H9 (cell line): ENCODE results near the gene TNS2. TPM values are rescaled to one million over a fixed set of nuclear protein-coding genes. Genes with fewer than 3 reads are reported as not detected.

ENCODE experiments used
- DNase-seq: peaks from one replicate; pipeline ENCODE4 v3.0.0-alpha.2; 2017
- H2AFZ ChIP-seq: one replicate; pipeline ENCODE4 v1.6.1; 2013; ENCODE audit warnings: mild to moderate bottlenecking, low read length, control low read depth, moderate library complexity
- H2AK5ac ChIP-seq: 2 replicates; pipeline ENCODE4 v1.6.1; 2013; ENCODE audit warnings: low read length, control low read depth, mixed read lengths; ENCODE audit not compliant: insufficient read length
- H2BK120ac ChIP-seq: one replicate; pipeline ENCODE4 v1.6.1; 2013; ENCODE audit warnings: low read depth, mild to moderate bottlenecking, low read length, control low read depth, inconsistent platforms; ENCODE audit not compliant: poor library complexity, severe bottlenecking
- H2BK12ac ChIP-seq: 2 replicates; pipeline ENCODE4 v1.6.1; 2013; ENCODE audit warnings: low read length, control low read depth, mixed read lengths, low read depth; ENCODE audit not compliant: insufficient read length
- H2BK15ac ChIP-seq: 2 replicates; pipeline ENCODE4 v1.6.1; 2013; ENCODE audit warnings: low read depth, low read length, control low read depth
- H2BK20ac ChIP-seq: one replicate; pipeline ENCODE4 v1.6.1; 2013; ENCODE audit warnings: low read depth, mild to moderate bottlenecking, low read length, control low read depth, inconsistent platforms; ENCODE audit not compliant: poor library complexity, severe bottlenecking
- H2BK5ac ChIP-seq: 2 replicates; pipeline ENCODE4 v1.6.1; 2013; ENCODE audit warnings: low read length, control low read depth, mixed read lengths; ENCODE audit not compliant: insufficient read length
- H3K14ac ChIP-seq: 2 replicates; pipeline ENCODE4 v1.6.1; 2013; ENCODE audit warnings: low read length, control low read depth; ENCODE audit not compliant: insufficient read depth
- H3K18ac ChIP-seq: 2 replicates; pipeline ENCODE4 v1.6.1; 2013; ENCODE audit warnings: low read depth, mild to moderate bottlenecking, mixed read lengths, low read length, control low read depth; ENCODE audit not compliant: insufficient read length
- H3K23ac ChIP-seq: 2 replicates; pipeline ENCODE4 v1.6.1; 2013; ENCODE audit warnings: low read length, control low read depth, mixed read lengths, low read depth; ENCODE audit not compliant: insufficient read length
- H3K23me2 ChIP-seq: 2 replicates; pipeline ENCODE4 v1.6.1; 2013; ENCODE audit warnings: low read depth, mild to moderate bottlenecking, mixed read lengths, low read length, control low read depth; ENCODE audit not compliant: insufficient read length, poor library complexity, severe bottlenecking
- H3K27ac ChIP-seq: 2 replicates; pipeline ENCODE4 v1.5.1; 2013; ENCODE audit warnings: low read length, control low read depth, mixed read lengths, low read depth; ENCODE audit not compliant: insufficient read length
- H3K27me3 ChIP-seq: 2 replicates; pipeline ENCODE4 v1.6.1; 2013; ENCODE audit warnings: low read length, control low read depth, inconsistent platforms; ENCODE audit not compliant: insufficient read depth
- H3K4ac ChIP-seq: 2 replicates; pipeline ENCODE4 v1.6.1; 2013; ENCODE audit warnings: low read depth, mild to moderate bottlenecking, control low read depth, inconsistent platforms, low read length, moderate library complexity
- H3K4me1 ChIP-seq: 2 replicates; pipeline ENCODE4 v1.6.1; 2013; ENCODE audit warnings: low read length, control low read depth, inconsistent platforms; ENCODE audit not compliant: insufficient read depth
- H3K4me2 ChIP-seq: 2 replicates; pipeline ENCODE4 v1.6.1; 2013; ENCODE audit warnings: low read length, control low read depth, mixed read lengths; ENCODE audit not compliant: insufficient read length, insufficient read depth
- H3K56ac ChIP-seq: 2 replicates; pipeline ENCODE4 v1.6.1; 2013; ENCODE audit warnings: low read depth, mild to moderate bottlenecking, mixed read lengths, low read length, control low read depth; ENCODE audit not compliant: insufficient read length
- H3K79me1 ChIP-seq: 2 replicates; pipeline ENCODE4 v1.6.1; 2013; ENCODE audit warnings: low read depth, mild to moderate bottlenecking, moderate library complexity, low read length, control low read depth, inconsistent platforms; ENCODE audit not compliant: insufficient read depth, poor library complexity, severe bottlenecking
- H3K79me2 ChIP-seq: 2 replicates; pipeline ENCODE4 v1.6.1; 2013; ENCODE audit warnings: low read length, control low read depth, inconsistent platforms; ENCODE audit not compliant: insufficient read depth
- H3K9ac ChIP-seq: 2 replicates; pipeline ENCODE4 v1.6.1; 2013; ENCODE audit warnings: low read length, control low read depth, mixed read lengths; ENCODE audit not compliant: insufficient read length; ENCODE audit errors: extremely low read depth
- H3K9me3 ChIP-seq: one replicate; pipeline ENCODE4 v1.6.1; 2013; ENCODE audit warnings: low read depth, low read length, inconsistent platforms; ENCODE audit not compliant: control insufficient read depth
- H3T11ph ChIP-seq: one replicate; pipeline ENCODE4 v1.6.1; 2013; ENCODE audit warnings: mild to moderate bottlenecking, low read length, control low read depth, inconsistent platforms
- H4K20me1 ChIP-seq: one replicate; pipeline ENCODE4 v1.6.1; 2013; ENCODE audit not compliant: control insufficient read depth, insufficient read length, insufficient read depth
- H4K5ac ChIP-seq: 2 replicates; pipeline ENCODE4 v1.6.1; 2013; ENCODE audit warnings: low read depth, mild to moderate bottlenecking, mixed read lengths, low read length, control low read depth; ENCODE audit not compliant: insufficient read length
- H4K8ac ChIP-seq: replicated peaks from 2 replicates; pipeline ENCODE4 v1.6.1; 2013; ENCODE audit warnings: low read length, control low read depth, mixed read lengths, low read depth; ENCODE audit not compliant: insufficient read length
- H4K91ac ChIP-seq: 2 replicates; pipeline ENCODE4 v1.6.1; 2013; ENCODE audit warnings: low read depth, mild to moderate bottlenecking, moderate library complexity, mixed read lengths, low read length, control low read depth; ENCODE audit not compliant: insufficient read length
- H3K27ac Mint-ChIP-seq, 3 experiments: 2 replicates in 2 of 3; 3 replicates in 1 of 3; pipeline ENCODE4 v1.8.0; 2020 to 2021; ENCODE audit warnings: mixed read lengths in 3 of 3, mild to moderate bottlenecking in 1 of 3, moderate library complexity in 1 of 3
- H3K27me3 Mint-ChIP-seq: 2 replicates; pipeline ENCODE4 v1.8.0; 2021; ENCODE audit warnings: low read depth, mild to moderate bottlenecking, moderate library complexity, mixed read lengths
- H3K36me3 Mint-ChIP-seq, 3 experiments: 2 replicates in 2 of 3; 3 replicates in 1 of 3; pipeline ENCODE4 v1.8.0; 2020 to 2021; ENCODE audit warnings: low read depth in 3 of 3, mixed read lengths in 3 of 3; ENCODE audit not compliant: insufficient read depth in 1 of 3
- H3K4me1 Mint-ChIP-seq, 2 experiments: 2 replicates each; pipeline ENCODE4 v1.8.0; 2020; ENCODE audit warnings: mixed read lengths in 2 of 2
- H3K4me3 Mint-ChIP-seq, 2 experiments: 2 replicates in 1 of 2; 3 replicates in 1 of 2; pipeline ENCODE4 v1.8.0; 2020 to 2021; ENCODE audit warnings: mild to moderate bottlenecking in 2 of 2, mixed read lengths in 2 of 2, moderate library complexity in 1 of 2
- H3K9me3 Mint-ChIP-seq, 2 experiments: 2 replicates in 1 of 2; 3 replicates in 1 of 2; pipeline ENCODE4 v1.8.0; 2020; ENCODE audit warnings: mild to moderate bottlenecking in 2 of 2, mixed read lengths in 2 of 2, moderate library complexity in 1 of 2
- WGBS: extraction: QIAGEN DNeasy Blood & Tissue Kit; methylation state at CpG from one replicate; pipeline ENCODE4 v1.1.7; 2013; ENCODE audit warnings: missing lambda C conversion rate, low lambda C conversion rate, mixed read lengths; ENCODE audit not compliant: insufficient read length; ENCODE audit errors: extremely low coverage; 5-methylcytosine and 5-hydroxymethylcytosine counted together
- total RNA-seq: library from RNA; stranded (reverse); gene quantifications from 2 replicates; pipeline ENCODE4 v1.2.1, GENCODE V29; 2021
- TF ChIP-seq, protein P1 (sequence below): fragments of 200-600 bp; sonication (generic); conservative IDR thresholded peaks from 3 replicates; pipeline ENCODE4 v1.8.0; 2021; ENCODE audit warnings: antibody characterized with exemption, mild to moderate bottlenecking

Gene TNS2
- total RNA-seq, 1 experiment from 2014 or later, result 4.5 TPM

DNA sequence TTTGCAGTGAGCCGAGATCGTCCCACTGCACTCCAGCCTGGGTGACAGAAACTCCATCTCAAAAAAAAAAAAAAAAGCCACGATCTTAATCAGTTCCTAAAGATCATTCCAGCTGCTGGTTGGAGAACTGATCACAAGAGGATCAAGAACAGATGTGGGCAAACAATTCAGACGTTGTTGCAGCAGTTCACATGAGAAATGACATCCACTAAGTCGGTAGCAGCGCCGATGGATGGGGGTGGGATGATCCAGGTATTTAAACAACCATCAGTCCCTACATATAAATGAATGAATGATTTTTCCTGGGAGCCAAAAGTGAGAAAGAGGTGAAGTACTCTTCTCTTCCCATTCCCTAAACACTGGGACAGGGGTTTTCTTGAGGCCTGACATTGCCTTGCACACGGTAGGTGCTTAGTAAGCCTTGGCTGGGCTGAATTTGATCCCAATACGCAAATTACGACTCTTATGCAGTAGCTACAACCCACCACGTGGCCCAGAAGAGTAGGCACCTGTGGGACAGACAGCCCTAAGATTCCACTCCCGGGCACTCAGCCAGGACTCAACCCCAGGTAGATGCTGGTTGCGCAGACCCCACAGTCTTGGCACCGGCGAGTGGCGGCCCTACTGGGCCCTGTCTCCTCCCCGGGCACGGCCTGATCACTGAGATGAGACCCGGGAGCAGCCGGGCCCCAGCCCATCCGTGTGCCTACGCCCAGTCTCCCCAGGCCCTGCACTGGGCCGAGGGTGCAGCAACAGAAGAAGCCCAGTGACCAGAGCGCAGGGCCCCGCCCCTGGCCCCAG, 28.8 kb downstream of the TNS2 start:
- Histone ChIP-seq H4K91ac (no peak overlapping the region), H2AFZ (no peak overlapping the region), H3K23ac (no peak overlapping the region), H3K14ac (no peak overlapping the region), H2BK120ac (no peak overlapping the region), H2BK12ac (no peak overlapping the region), H4K8ac (no peak overlapping the region), H2AK5ac (no peak overlapping the region), H2BK5ac (no peak overlapping the region), H2BK15ac (no peak overlapping the region), H4K20me1 (no peaks in the 10 kb centered on the region), H3K9ac (no peak overlapping the region), H3K4ac (no peak overlapping the region), H3K23me2 (no peaks in the 10 kb centered on the region), H3K27me3 (no peaks in the 10 kb centered on the region), H4K5ac (no peak overlapping the region), H3K4me2 (peak overlapping the region; percentile 46), H3K9me3 (no peaks in the 10 kb centered on the region), H3K56ac (no peak overlapping the region), H3K18ac (peak overlapping the region; percentile 28), H3T11ph (no peak overlapping the region), H3K79me2 (no peaks in the 10 kb centered on the region), H3K4me1 (peaks cover 2% of the 10 kb centered on the region; the same call in 1 of the 2 replicates), H2BK20ac (no peak overlapping the region), H3K27ac (no peak overlapping the region), H3K79me1 (no peaks in the 10 kb centered on the region)
- Mint-ChIP-seq H3K9me3 (no peaks in the 10 kb centered on the region), H3K27me3 (peaks cover 37% of the 10 kb centered on the region), H3K27ac (peak overlapping the region; percentile 10 to 35 (median 25); a peak in 2 of 7 replicates), H3K36me3 (peaks cover 10 to 31% (median 23%) of the 10 kb centered on the region in 3 experiments; a peak in 6 of 7 replicates), H3K4me3 (peak overlapping the region; percentile 78 to 88), H3K4me1 (peaks cover 9 to 13% of the 10 kb centered on the region in 2 experiments)
- no CpG with 5 or more reads among the region's 25 CpGs for WGBS
- no peak for DNase-seq
- TF ChIP-seq, protein P1, sequence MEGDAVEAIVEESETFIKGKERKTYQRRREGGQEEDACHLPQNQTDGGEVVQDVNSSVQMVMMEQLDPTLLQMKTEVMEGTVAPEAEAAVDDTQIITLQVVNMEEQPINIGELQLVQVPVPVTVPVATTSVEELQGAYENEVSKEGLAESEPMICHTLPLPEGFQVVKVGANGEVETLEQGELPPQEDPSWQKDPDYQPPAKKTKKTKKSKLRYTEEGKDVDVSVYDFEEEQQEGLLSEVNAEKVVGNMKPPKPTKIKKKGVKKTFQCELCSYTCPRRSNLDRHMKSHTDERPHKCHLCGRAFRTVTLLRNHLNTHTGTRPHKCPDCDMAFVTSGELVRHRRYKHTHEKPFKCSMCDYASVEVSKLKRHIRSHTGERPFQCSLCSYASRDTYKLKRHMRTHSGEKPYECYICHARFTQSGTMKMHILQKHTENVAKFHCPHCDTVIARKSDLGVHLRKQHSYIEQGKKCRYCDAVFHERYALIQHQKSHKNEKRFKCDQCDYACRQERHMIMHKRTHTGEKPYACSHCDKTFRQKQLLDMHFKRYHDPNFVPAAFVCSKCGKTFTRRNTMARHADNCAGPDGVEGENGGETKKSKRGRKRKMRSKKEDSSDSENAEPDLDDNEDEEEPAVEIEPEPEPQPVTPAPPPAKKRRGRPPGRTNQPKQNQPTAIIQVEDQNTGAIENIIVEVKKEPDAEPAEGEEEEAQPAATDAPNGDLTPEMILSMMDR, result peak; percentile 19; the same call in 1 of the 3 replicates
